Measurements from ENCODE around the gene CPT1B. TPM values are rescaled to one million over a fixed set of nuclear protein-coding genes. Genes with fewer than 3 reads are reported as not detected.

Gene CPT1B
- total and polyA plus RNA-seq, 7 donors = 1.4 to 22.6 (median 5.0) TPM

DNA sequence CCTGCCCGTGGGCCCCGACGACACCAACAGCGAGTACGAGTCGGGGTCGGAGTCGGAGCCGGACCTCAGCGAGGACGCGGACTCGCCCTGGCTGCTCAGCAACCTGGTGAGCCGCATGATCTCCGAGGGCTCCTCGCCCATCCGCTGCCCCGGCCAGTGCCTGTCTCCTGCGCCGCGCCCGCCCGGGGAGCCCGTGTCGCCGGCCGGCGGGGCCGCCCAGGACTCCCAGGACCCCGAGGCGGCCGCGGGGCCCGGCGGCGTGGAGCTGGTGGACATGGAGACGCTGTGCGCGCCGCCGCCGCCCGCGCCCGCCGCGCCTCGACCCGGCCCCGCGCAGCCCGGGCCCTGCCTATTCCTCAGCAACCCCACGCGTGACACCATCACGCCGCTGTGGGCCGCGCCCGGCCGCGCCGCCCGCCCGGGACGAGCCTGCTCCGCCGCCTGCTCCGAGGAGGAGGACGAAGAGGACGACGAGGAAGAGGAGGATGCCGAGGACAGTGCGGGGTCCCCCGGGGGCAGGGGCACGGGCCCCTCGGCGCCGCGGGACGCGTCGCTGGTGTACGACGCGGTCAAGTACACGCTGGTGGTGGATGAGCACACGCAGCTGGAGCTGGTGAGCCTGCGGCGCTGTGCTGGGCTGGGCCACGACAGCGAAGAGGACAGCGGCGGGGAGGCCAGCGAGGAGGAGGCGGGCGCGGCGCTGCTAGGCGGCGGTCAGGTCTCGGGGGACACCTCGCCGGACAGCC is 26.2 kb upstream of the CPT1B start:
- no peaks in the 10 kb centered on the region for H3K36me3 ChIP-seq
- no peak for DNase-seq
- TF ChIP-seq EP300 (IDR thresholded peaks at IDR 0.05) = no peak
- no peak for TF ChIP-seq POLR2A (IDR thresholded peaks at IDR 0.05)
- TF ChIP-seq POLR2AphosphoS5 (IDR thresholded peaks at IDR 0.05) = no peak
- TF ChIP-seq, protein P1, sequence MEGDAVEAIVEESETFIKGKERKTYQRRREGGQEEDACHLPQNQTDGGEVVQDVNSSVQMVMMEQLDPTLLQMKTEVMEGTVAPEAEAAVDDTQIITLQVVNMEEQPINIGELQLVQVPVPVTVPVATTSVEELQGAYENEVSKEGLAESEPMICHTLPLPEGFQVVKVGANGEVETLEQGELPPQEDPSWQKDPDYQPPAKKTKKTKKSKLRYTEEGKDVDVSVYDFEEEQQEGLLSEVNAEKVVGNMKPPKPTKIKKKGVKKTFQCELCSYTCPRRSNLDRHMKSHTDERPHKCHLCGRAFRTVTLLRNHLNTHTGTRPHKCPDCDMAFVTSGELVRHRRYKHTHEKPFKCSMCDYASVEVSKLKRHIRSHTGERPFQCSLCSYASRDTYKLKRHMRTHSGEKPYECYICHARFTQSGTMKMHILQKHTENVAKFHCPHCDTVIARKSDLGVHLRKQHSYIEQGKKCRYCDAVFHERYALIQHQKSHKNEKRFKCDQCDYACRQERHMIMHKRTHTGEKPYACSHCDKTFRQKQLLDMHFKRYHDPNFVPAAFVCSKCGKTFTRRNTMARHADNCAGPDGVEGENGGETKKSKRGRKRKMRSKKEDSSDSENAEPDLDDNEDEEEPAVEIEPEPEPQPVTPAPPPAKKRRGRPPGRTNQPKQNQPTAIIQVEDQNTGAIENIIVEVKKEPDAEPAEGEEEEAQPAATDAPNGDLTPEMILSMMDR (IDR thresholded peaks at IDR 0.05) = no peak
- H3K4me1 ChIP-seq = peaks cover 0 to 16% (median 13%) of the 10 kb centered on the region in 4 donors
- 50 to 70% methylated on average over 103 of the region's 103 CpGs for WGBS, 2 donors
- no peak overlapping the region for H3K4me3 ChIP-seq
- no peak overlapping the region for H3K27ac ChIP-seq
- peaks cover 29 to 88% (median 74%) of the 10 kb centered on the region in 3 donors for H3K27me3 ChIP-seq
- no peaks in the 10 kb centered on the region for H3K9me3 ChIP-seq
- intact Hi-C loops (cut with DNase I) = no loop called here

DNA sequence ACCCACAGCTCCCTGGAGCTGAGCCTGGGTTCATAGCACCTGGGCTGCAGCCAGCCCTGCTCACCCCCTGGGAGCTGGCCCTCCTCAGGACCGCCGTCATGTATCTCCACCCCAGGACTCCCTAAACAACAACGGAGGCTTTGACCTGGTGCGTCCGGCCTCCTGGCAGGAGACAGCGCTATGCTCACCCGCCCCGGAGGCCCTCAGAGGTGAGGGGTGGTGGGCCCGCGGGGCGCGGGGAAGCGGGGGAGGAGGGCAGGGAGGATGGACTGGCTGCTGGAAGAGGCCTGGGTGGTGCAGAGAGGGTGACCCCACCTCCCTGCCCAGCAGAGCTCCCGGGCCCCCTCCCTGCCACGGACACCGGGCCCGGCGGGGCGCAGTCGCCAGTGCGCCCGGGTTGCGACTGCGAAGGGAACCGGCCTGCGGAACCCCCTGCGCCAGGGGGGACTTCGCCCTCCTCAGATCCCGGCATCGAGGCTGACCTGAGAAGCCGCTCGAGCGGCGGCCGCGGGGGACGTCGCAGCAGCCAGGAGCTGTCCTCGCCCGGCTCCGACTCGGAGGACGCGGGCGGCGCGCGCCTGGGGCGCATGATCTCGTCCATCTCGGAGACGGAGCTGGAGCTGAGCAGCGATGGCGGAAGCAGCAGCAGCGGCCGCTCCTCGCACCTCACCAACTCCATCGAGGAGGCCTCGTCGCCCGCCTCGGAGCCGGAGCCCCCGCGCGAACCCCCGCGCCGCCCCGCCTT is 25.5 kb upstream of the CPT1B start:
- Histone ChIP-seq H3K4me3 (no peak overlapping the region), H3K27ac (no peak overlapping the region), H3K27me3 (peaks cover 26 to 89% (median 80%) of the 10 kb centered on the region in 3 donors), H3K9me3 (no peaks in the 10 kb centered on the region), H3K4me1 (peaks cover 0 to 16% (median 13%) of the 10 kb centered on the region in 4 donors), H3K36me3 (no peaks in the 10 kb centered on the region)
- intact Hi-C loops (cut with DNase I) = no loop called here
- no peak for DNase-seq
- WGBS, 2 donors = 8 to 30% methylated on average over 70 of the region's 70 CpGs
- TF ChIP-seq EP300 (IDR thresholded peaks at IDR 0.05) (no peak), POLR2A (IDR thresholded peaks at IDR 0.05) (no peak), POLR2AphosphoS5 (IDR thresholded peaks at IDR 0.05) (no peak)
- TF ChIP-seq, protein P1 (IDR thresholded peaks at IDR 0.05) = no peak

DNA sequence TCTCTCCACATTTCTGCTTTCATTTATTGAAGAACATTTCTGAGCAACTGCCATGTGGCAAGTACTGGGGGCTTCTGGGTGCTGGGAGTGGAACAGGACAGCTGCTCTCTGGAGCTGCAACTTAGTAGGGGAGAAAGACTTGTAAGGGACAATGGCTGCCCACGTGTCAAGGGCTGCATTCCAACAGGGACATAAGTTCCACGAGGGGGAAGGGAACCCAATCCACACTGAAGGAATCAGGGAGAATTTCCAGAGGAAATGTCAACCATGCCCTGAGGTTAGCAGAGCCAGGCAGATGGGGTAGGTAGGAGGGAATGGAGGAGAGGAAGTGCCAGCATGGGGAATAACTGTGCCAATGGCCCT is 24.1 kb upstream of the CPT1B start:
- DNase-seq = no peak
- 22 to 34% methylated on average over 2 of the region's 2 CpGs for WGBS, 2 donors
- Histone ChIP-seq H3K36me3 (no peaks in the 10 kb centered on the region), H3K9me3 (no peaks in the 10 kb centered on the region), H3K4me1 (peaks cover 0 to 16% (median 13%) of the 10 kb centered on the region in 4 donors), H3K27ac (no peak overlapping the region), H3K4me3 (no peak overlapping the region), H3K27me3 (peaks cover 26 to 97% (median 87%) of the 10 kb centered on the region in 3 donors)
- TF ChIP-seq, protein P1 (IDR thresholded peaks at IDR 0.05) = no peak
- no peak for TF ChIP-seq POLR2AphosphoS5 (IDR thresholded peaks at IDR 0.05)
- no peak for TF ChIP-seq POLR2A (IDR thresholded peaks at IDR 0.05)
- TF ChIP-seq EP300 (IDR thresholded peaks at IDR 0.05) = no peak
- intact Hi-C loops (cut with DNase I) = no loop called here

DNA sequence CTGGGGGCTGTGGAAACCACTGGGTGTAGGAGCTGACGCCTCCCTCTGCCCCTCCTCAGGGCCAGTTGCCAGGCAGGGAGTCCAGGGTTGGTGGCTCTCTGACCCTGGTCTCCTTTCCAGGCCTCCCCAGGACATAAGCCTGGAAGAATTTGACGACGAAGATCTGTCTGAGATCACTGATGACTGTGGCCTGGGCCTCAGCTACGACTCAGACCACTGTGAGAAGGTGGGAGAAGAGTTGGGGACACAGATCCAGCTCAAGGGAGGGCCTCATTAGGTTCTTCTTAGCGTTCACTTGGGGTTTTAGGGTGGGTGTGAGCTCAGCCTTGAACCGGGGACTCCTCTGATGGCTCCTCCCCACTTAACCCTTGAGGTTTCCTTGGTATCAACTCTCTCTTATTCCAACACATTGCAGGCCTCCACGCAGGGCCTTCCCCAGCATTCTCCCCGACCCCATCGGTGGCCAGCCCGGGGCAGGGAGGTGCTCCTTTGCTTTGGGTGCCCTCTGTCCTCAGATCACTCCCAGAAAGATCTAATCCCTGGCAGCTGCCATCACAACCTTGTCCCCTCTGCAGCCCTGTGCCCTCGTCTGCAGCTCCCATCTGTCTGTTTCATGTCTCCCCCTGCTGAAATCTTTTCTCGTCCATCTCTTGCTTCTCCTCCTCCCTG is 23.6 kb upstream of the CPT1B start:
- H3K27ac ChIP-seq = no peak overlapping the region
- H3K9me3 ChIP-seq = no peaks in the 10 kb centered on the region
- H3K27me3 ChIP-seq = peaks cover 26 to 96% (median 82%) of the 10 kb centered on the region in 3 donors
- peaks cover 0 to 16% (median 13%) of the 10 kb centered on the region in 4 donors for H3K4me1 ChIP-seq
- no peak overlapping the region for H3K4me3 ChIP-seq
- H3K36me3 ChIP-seq = no peaks in the 10 kb centered on the region
- TF ChIP-seq POLR2AphosphoS5 (IDR thresholded peaks at IDR 0.05) (no peak), POLR2A (IDR thresholded peaks at IDR 0.05) (no peak), EP300 (IDR thresholded peaks at IDR 0.05) (no peak)
- TF ChIP-seq, protein P1 (IDR thresholded peaks at IDR 0.05) = no peak
- whole genome bisulfite sequencing, 2 donors = 42 to 59% methylated on average over 12 of the region's 12 CpGs
- intact Hi-C loops (cut with DNase I) = no loop called here
- DNase-seq = peak; percentile 61

Measured in sigmoid colon (tissue), 7 donors.